Omental fat pad (tissue), 4 donors: Measurements from ENCODE around the gene IMPDH1. TPM values are rescaled to one million over a fixed set of nuclear protein-coding genes. Genes with fewer than 3 reads are reported as not detected.
A peak's percentile ranks its signal among the peaks of the same experiment; 100 is the strongest.
"Not testable (repeated sequence)": the region's sequence is repeated elsewhere in the genome, so short reads cannot be mapped to it uniquely, and the experiment has no call there.

Experiments used
- ATAC-seq: fragments of 150-250 bp; one replicate; pipeline ENCODE4 v1.9.1; 2016; ENCODE audit warnings: mild to moderate bottlenecking, moderate library complexity; ENCODE audit not compliant: low FRiP score
- DNase-seq: peaks from one replicate; pipeline ENCODE4 v3.0.0-alpha.2; 2019; ENCODE audit warnings: low spot score
- CTCF ChIP-seq, 3 donors: fragments of 450-650 bp; IDR thresholded peaks; one replicate each; pipeline ENCODE4 v1.5.1; 2016 to 2017; ENCODE audit warnings: antibody characterized with exemption in 3 of 3, mild to moderate bottlenecking in 3 of 3, moderate library complexity in 2 of 3
- total RNA-seq, 4 donors: library from RNA; depleted of rRNA; stranded (reverse); fragments of >200 nt; gene quantifications; one replicate each; pipeline ENCODE4 v1.1.0, GENCODE V29; 2016

Gene IMPDH1
- total RNA-seq: 100 to 1,000 TPM in 3 of 4 donors, 10 to 100 TPM in 1; 72.8 to 198 (median 109) TPM

- TF ChIP-seq CTCF (IDR thresholded peaks at IDR 0.05): no peak
- ATAC-seq (peak; percentile 95), DNase-seq (peak; percentile 73)
Measured at GRCh38 chr7:128409596-128410450, at the start of gene IMPDH1. IMPDH1 (minus strand) TSS chr7:128409982; CDS start chr7:128409901, 81 bp downstream.

GRCh38 chr7:128459394-128459878 lies 49.7 kb upstream of the IMPDH1 start:
- TF ChIP-seq CTCF (IDR thresholded peaks at IDR 0.05): peak in 2 of 3 donors; percentile 46 to 82
- ATAC-seq (no peak), DNase-seq (no peak)

GRCh38 chr7:128458956-128459355 lies 49.2 kb upstream of the IMPDH1 start:
- TF ChIP-seq CTCF (IDR thresholded peaks at IDR 0.05): no peak
- ATAC-seq: no peak
- no peak for DNase-seq

DNA sequence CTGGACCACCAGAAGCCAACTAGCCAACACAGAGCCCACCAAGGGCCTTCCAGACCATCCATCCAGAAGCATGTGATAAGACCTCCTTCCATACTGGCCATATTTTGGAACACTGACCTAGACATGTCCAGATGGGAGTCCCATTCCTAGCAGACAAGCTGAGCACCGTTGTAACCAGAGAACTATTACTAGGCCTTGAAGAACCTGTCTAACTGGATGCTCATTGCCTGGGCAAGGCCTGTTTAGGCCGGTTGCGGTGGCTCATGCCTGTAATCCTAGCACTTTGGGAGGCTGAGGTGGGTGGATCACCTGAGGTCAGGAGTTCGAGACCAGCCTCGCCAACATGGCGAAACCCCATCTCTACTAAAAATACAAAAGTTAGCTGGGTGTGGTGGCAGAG lies 47.6 kb upstream of the IMPDH1 start:
- not testable (repeated sequence) for ATAC-seq

DNA sequence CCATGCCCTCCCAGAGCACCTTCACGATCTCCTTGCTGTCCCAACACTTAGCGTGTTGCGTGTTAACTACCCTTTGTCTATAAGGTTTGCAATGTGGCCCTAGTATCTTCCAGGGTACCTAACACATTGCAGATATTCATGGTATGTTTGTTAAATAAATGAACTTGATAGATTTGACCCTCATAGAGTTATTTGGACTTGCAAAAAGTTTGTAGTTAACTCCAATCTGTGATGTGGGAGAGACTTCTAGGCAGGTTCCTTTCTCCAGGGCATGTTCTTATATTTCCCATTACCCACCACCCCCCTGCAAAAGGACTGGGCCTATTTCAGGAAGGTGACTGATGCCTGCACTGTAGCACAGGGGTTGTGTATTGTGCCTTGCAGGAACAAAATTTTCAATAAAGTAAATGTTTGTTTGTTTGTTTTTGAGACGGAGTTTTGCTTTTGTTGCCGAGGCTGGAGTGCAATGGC lies 46.5 kb upstream of the IMPDH1 start:
- no peak for DNase-seq
- no peak for ATAC-seq
- no peak for TF ChIP-seq CTCF (IDR thresholded peaks at IDR 0.05)

More for the DNA sequence above, 47.6 kb upstream of the IMPDH1 start:
- DNase-seq: not testable (repeated sequence)

- TF ChIP-seq CTCF (IDR thresholded peaks at IDR 0.05): no peak
- DNase-seq (peak; percentile 73), ATAC-seq (peak; percentile 92)
Measured at GRCh38 chr7:128455543-128456254, 45.9 kb upstream of the IMPDH1 start, which contains the start of gene HILPDA. HILPDA (plus strand) TSS chr7:128455878; CDS start chr7:128457269, 1,391 bp downstream.
